ENCODE data around the gene PPP3CA.

DNA sequence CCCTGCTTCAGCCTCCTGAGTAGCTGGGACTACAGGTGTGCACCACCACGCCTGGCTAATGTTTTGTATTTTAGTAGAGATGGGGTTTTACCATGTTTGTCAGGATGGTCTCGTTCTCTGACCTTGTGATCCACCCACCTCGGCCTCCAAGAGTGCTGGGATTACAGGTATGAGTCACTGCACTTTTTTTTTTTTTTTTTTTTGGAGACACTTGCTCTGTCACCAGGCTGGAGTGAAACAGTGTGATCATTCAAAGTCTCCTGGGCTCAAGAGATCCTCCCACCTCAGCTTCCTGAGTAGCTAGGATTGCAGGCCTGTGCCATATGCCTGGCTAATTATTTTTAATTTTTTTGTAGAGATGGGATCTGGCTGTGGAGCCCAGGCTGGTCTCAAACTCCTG is 338.8 kb downstream of the PPP3CA start:
- TF ChIP-seq, protein P1, sequence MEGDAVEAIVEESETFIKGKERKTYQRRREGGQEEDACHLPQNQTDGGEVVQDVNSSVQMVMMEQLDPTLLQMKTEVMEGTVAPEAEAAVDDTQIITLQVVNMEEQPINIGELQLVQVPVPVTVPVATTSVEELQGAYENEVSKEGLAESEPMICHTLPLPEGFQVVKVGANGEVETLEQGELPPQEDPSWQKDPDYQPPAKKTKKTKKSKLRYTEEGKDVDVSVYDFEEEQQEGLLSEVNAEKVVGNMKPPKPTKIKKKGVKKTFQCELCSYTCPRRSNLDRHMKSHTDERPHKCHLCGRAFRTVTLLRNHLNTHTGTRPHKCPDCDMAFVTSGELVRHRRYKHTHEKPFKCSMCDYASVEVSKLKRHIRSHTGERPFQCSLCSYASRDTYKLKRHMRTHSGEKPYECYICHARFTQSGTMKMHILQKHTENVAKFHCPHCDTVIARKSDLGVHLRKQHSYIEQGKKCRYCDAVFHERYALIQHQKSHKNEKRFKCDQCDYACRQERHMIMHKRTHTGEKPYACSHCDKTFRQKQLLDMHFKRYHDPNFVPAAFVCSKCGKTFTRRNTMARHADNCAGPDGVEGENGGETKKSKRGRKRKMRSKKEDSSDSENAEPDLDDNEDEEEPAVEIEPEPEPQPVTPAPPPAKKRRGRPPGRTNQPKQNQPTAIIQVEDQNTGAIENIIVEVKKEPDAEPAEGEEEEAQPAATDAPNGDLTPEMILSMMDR (IDR thresholded peaks at IDR 0.05), result no peak
- TF ChIP-seq POLR2AphosphoS5 (IDR thresholded peaks at IDR 0.05), result no peak
